Stomach (tissue), 4 donors: ENCODE measurements around the gene COL4A1.

Experiments used
- CTCF ChIP-seq, 7 experiments: fragments of 450-650 bp in 4 of 7; fragments of 200-600 bp in 3 of 7; sonication (generic) in 3 of 7; IDR thresholded peaks; one replicate each; pipeline ENCODE4 v1.5.1; 2016 to 2019; ENCODE audit warnings: antibody characterized with exemption in 7 of 7, control low read depth in 2 of 7, mild to moderate bottlenecking in 1 of 7
- EP300 ChIP-seq: sonication (generic); formaldehyde crosslinking; IDR thresholded peaks from one replicate; pipeline ENCODE4 v1.6.1; 2017; ENCODE audit warnings: antibody characterized with exemption
- POLR2A ChIP-seq, 4 donors: fragments of 450-650 bp; IDR thresholded peaks; one replicate each; pipeline ENCODE4 v1.6.1; 2016; ENCODE audit warnings: antibody characterized with exemption in 4 of 4, control low read depth in 2 of 4, mild to moderate bottlenecking in 1 of 4, moderate library complexity in 1 of 4
- POLR2AphosphoS5 ChIP-seq, 3 donors: sonication (generic); formaldehyde crosslinking; IDR thresholded peaks; one replicate each; pipeline ENCODE4 v1.6.1; 2016; ENCODE audit warnings: antibody characterized with exemption in 3 of 3

DNA sequence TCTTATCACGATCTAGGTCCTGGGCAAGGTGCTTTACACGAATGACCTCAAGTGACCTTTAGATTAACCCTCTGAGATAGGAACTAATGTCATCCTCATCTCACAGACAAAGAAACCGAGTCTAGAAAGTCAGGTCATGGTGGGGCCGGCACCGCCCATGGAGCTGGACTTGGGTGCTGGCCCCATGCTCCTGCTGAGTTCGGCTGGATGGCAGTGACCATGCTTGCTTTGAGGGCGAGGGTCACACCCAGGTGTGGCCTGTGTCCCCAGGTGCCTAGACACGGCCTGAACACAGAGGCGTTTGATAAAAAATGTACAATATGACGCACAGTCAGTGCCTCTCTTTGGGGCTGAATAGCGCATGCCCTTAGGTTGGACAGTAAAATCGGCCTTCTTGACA is 26.9 kb upstream of the COL4A1 start:
- TF ChIP-seq CTCF (IDR thresholded peaks at IDR 0.05) (no peak), POLR2AphosphoS5 (IDR thresholded peaks at IDR 0.05) (no peak), POLR2A (IDR thresholded peaks at IDR 0.05) (no peak), EP300 (no peak)
